GM12875 (cell line): ENCODE results near the gene COX7A2.

Experiments
- H3K4me3 ChIP-seq: one replicate; pipeline ENCODE4 v1.5.1; 2011; ENCODE audit warnings: low read depth, low read length, control low read depth
- CTCF ChIP-seq: IDR thresholded peaks from 2 replicates; pipeline ENCODE4 v1.5.1; 2011; ENCODE audit warnings: low read depth, mild to moderate bottlenecking, control low read depth, inconsistent platforms, low read length, moderate library complexity, borderline replicate concordance; ENCODE audit not compliant: insufficient read depth

COX7A2 gene

DNA sequence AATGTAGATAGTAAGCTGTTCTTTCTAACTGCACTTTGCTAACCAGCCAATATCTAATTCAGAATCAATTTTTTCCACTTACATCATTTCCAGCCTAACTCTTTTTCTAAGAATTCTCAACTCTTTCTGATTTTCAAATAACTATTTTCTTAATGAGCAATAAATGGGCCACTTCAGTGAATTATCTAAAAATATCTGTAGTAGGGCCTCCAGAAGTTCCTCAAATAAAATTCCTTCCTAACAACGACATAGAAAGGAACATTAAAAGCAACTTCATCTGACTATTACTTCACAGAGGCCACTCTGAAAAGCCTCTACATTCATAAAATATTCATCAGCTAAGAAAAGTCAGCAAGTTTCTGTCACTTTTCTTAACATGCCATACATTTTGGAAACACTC lies 42.6 kb downstream of the COX7A2 start:
- H3K4me3 ChIP-seq = no peak overlapping the region

DNA sequence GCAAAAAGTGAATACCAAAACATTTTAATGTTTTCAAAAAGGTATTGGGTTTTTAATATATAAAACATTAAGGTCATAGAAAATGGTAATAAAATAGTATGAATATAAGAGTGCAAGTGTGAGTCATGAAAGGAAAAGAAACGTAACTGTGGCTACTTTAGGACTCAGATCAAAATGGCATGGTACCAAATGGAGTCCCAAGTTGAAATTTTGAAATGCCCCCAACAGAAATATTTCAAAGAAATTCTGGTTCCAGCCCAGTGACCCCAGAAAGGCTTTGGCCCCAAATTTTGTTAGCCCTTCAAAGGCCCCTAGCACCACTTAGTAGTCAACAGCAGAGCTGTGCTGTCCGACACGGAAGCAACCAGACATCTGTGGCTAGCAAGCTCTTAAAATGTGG lies 43.7 kb downstream of the COX7A2 start:
- no peak for TF ChIP-seq CTCF
- H3K4me3 ChIP-seq = no peak overlapping the region

More for the DNA sequence above, 42.6 kb downstream of the COX7A2 start:
- TF ChIP-seq CTCF = no peak

DNA sequence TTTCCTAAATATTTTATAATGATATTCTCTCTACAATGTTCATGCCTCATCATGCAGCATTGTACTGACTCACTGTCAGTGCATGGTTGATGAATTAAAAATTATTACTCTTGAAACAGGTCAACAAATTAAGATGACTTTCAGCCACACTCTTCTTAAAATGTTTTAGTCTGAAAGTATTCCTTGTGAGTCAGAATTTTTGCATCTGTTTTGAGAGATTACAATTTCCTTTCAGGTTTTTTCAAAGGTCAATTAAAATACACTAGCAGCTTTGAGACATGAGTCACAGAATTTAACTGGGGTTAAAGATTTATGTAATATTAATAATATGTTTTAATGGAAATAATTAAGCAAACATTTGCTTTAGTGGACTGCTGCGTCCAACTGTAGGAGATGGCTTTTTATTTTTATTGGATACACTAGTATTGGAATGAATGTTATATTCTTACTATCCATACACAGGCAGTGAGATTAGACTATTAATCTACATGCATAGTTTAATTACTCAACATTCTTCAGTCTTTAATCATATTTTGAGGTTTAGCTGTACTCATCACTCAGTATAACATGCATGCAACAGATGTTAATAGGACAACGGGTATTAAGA lies 47.4 kb downstream of the COX7A2 start:
- H3K4me3 ChIP-seq = no peak overlapping the region
- TF ChIP-seq CTCF = no peak

- TF ChIP-seq CTCF = no peak
- no peak overlapping the region for H3K4me3 ChIP-seq
These were observed 55.2 kb downstream of the COX7A2 start for GRCh38 chr6:75188221-75188925.
